GM23338 (cell line): ENCODE measurements around the gene ARL10. TPM values are rescaled to one million over a fixed set of nuclear protein-coding genes. Genes with fewer than 3 reads are reported as not detected.
A peak's percentile ranks its signal among the peaks of the same experiment; 100 is the strongest.

ENCODE experiments used
- ATAC-seq: fragments of 200-7000 bp; cut with Tn5 transposase; 3 replicates; pipeline ENCODE4 v1.9.1; 2020
- DNase-seq: peaks from one replicate; pipeline ENCODE4 v3.0.0-alpha.2; 2015; ENCODE audit warnings: low spot score
- H2AFZ ChIP-seq: fragments of 200-600 bp; sonication (generic); 2 replicates; pipeline ENCODE4 v1.8.0; 2016; ENCODE audit warnings: antibody characterized with exemption, mild to moderate bottlenecking, moderate library complexity
- H3F3A ChIP-seq: fragments of 200-600 bp; sonication (generic); replicated peaks from 2 replicates; pipeline ENCODE4 v1.8.0; 2017; ENCODE audit warnings: antibody characterized with exemption, mixed run types, low read depth
- H3K27ac ChIP-seq: fragments of 200-600 bp; sonication (generic); 2 replicates; pipeline ENCODE4 v1.6.1; 2016; ENCODE audit warnings: low read depth
- H3K27me3 ChIP-seq: fragments of 200-600 bp; sonication (generic); 2 replicates; pipeline ENCODE4 v1.8.0; 2016; ENCODE audit warnings: mild to moderate bottlenecking, mixed run types, moderate library complexity; ENCODE audit not compliant: insufficient read depth
- H3K36me3 ChIP-seq: fragments of 200-600 bp; sonication (generic); 2 replicates; pipeline ENCODE4 v1.8.0; 2016; ENCODE audit warnings: mild to moderate bottlenecking; ENCODE audit not compliant: insufficient read depth
- H3K4me1 ChIP-seq: fragments of 200-600 bp; sonication (generic); 2 replicates; pipeline ENCODE4 v1.8.0; 2016; ENCODE audit warnings: mild to moderate bottlenecking, moderate library complexity; ENCODE audit not compliant: insufficient read depth
- H3K4me2 ChIP-seq: fragments of 200-600 bp; sonication (generic); 2 replicates; pipeline ENCODE4 v1.7.1; 2017; ENCODE audit warnings: mixed run types
- H3K4me3 ChIP-seq: fragments of 200-600 bp; sonication (generic); 2 replicates; pipeline ENCODE4 v1.6.1; 2016; ENCODE audit warnings: mixed run types
- H3K79me2 ChIP-seq: fragments of 200-600 bp; sonication (generic); replicated peaks from 2 replicates; pipeline ENCODE4 v1.8.0; 2017; ENCODE audit warnings: mild to moderate bottlenecking; ENCODE audit not compliant: insufficient read depth
- H3K9me2 ChIP-seq: fragments of 200-600 bp; sonication (generic); 2 replicates; pipeline ENCODE4 v1.8.0; 2017; ENCODE audit not compliant: insufficient read depth
- H4K20me1 ChIP-seq: fragments of 200-600 bp; sonication (generic); replicated peaks from 2 replicates; pipeline ENCODE4 v1.8.0; 2017; ENCODE audit warnings: mild to moderate bottlenecking; ENCODE audit not compliant: insufficient read depth
- H3K27ac Mint-ChIP-seq: 2 replicates; pipeline ENCODE4 v1.8.0; 2020; ENCODE audit warnings: inconsistent platforms, mild to moderate bottlenecking, moderate library complexity, mixed read lengths
- H3K27me3 Mint-ChIP-seq: 3 replicates; pipeline ENCODE4 v1.8.0; 2022; ENCODE audit warnings: low read depth, mild to moderate bottlenecking, moderate library complexity, mixed read lengths, inconsistent platforms; ENCODE audit not compliant: insufficient read depth, poor library complexity
- H3K36me3 Mint-ChIP-seq: 3 replicates; pipeline ENCODE4 v1.8.0; 2021; ENCODE audit warnings: low read depth, mild to moderate bottlenecking, inconsistent platforms, moderate library complexity, mixed read lengths
- H3K4me1 Mint-ChIP-seq: 3 replicates; pipeline ENCODE4 v1.8.0; 2020; ENCODE audit warnings: mild to moderate bottlenecking, inconsistent platforms, mixed read lengths
- H3K4me3 Mint-ChIP-seq: 3 replicates; pipeline ENCODE4 v1.8.0; 2021; ENCODE audit warnings: moderate library complexity, mild to moderate bottlenecking, inconsistent platforms, mixed read lengths
- H3K9me3 Mint-ChIP-seq: 3 replicates; pipeline ENCODE4 v1.8.0; 2020; ENCODE audit warnings: moderate library complexity, mild to moderate bottlenecking, inconsistent platforms, mixed read lengths
- CREB1 ChIP-seq: fragments of 250-450 bp; sonication (Bioruptor Pico); IDR thresholded peaks from 2 replicates; pipeline ENCODE4 v1.5.0; 2020; ENCODE audit warnings: low read depth, mild to moderate bottlenecking, moderate library complexity
- CTCF ChIP-seq, 2 experiments: fragments of 200-600 bp in 1 of 2; sonication (generic) in 1 of 2; conservative IDR thresholded peaks; 2 replicates each; pipeline versions ENCODE4 v1.5.1 to v1.6.1; 2016 to 2017; ENCODE audit warnings: antibody characterized with exemption in 2 of 2, low read depth in 2 of 2, mild to moderate bottlenecking in 2 of 2, moderate library complexity in 1 of 2
- ETS1 ChIP-seq: IDR thresholded peaks from 2 replicates; pipeline ENCODE4 v1.6.1; 2016; ENCODE audit warnings: antibody characterized with exemption
- EZH2 ChIP-seq: fragments of 200-600 bp; sonication (generic); IDR thresholded peaks from one replicate; pipeline ENCODE4 v1.8.0; 2017; ENCODE audit warnings: antibody characterized with exemption, mild to moderate bottlenecking, low read depth; ENCODE audit not compliant: unreplicated experiment
- NANOG ChIP-seq: IDR thresholded peaks from 2 replicates; pipeline ENCODE4 v1.6.1; 2016; ENCODE audit warnings: antibody characterized with exemption, borderline replicate concordance
- POLR2AphosphoS5 ChIP-seq: IDR thresholded peaks from 2 replicates; pipeline ENCODE4 v1.6.1; 2016; ENCODE audit warnings: antibody characterized with exemption, low read depth
- ZNF114 ChIP-seq: fragments of 250-450 bp; sonication (Bioruptor Pico); IDR thresholded peaks from 2 replicates; pipeline ENCODE4 v1.5.0; 2020; ENCODE audit warnings: mild to moderate bottlenecking, moderate library complexity
- ZNF462 ChIP-seq: fragments of 250-450 bp; sonication (Bioruptor Pico); IDR thresholded peaks from 2 replicates; pipeline ENCODE4 v1.5.0; 2020; ENCODE audit warnings: mild to moderate bottlenecking, moderate library complexity
- polyA plus RNA-seq: library from polyadenylated mRNA; unstranded; fragments of >200 nt; fragmentation: Nextera tagmentation; extraction: Ambion mirVana; gene quantifications from 2 replicates; pipeline ENCODE4 v1.2.1, GENCODE V29; 2016
- total RNA-seq: library from RNA; depleted of rRNA; stranded (reverse); fragments of >200 nt; shearing (Covaris generic); gene quantifications from 2 replicates; pipeline ENCODE4 v1.2.3, GENCODE V29; 2014

Gene ARL10
- total and polyA plus RNA-seq, 2 experiments from 2014 or later, result 2.5 to 7.9 TPM

- no peak for TF ChIP-seq NANOG
- TF ChIP-seq ETS1, result peak; percentile 72
- TF ChIP-seq CREB1 (CRISPR knock-in tag), result 0 out of 2 replicates have a peak, but pooled peaks have one; percentile 18
- peak; percentile 99 for TF ChIP-seq POLR2AphosphoS5
Measured at GRCh38 chr5:176361437-176362232, 3.7 kb upstream of the ARL10 start, which contains the start of gene KIAA1191 (continued).

- Mint-ChIP-seq H3K4me3 (peak overlapping the region; percentile 99), H3K9me3 (no peaks in the 10 kb centered on the region), H3K27ac (no peak overlapping the region), H3K4me1 (peaks cover 9% of the 10 kb centered on the region), H3K36me3 (peaks cover 26% of the 10 kb centered on the region), H3K27me3 (peaks cover 40% of the 10 kb centered on the region)
- no peak for ATAC-seq
- H3F3A ChIP-seq, result no peaks in the 10 kb centered on the region
- H3K79me2 ChIP-seq, result peaks cover 40% of the 10 kb centered on the region
- H3K4me2 ChIP-seq, result peak overlapping the region; percentile 94
- no peaks in the 10 kb centered on the region for H3K9me2 ChIP-seq
- no peak for DNase-seq
- peaks cover 50% of the 10 kb centered on the region for H3K27me3 ChIP-seq
- H3K27ac ChIP-seq, result no peak overlapping the region
- TF ChIP-seq EZH2, result no peak
- peaks cover 3% of the 10 kb centered on the region; the same call in 1 of the 2 replicates for H3K4me1 ChIP-seq
- peaks cover 10% of the 10 kb centered on the region; the same call in 1 of the 2 replicates for H3K36me3 ChIP-seq
- peak overlapping the region; percentile 99 for H3K4me3 ChIP-seq
- H4K20me1 ChIP-seq, result peaks cover 17% of the 10 kb centered on the region
- peak overlapping the region; percentile 99 for H2AFZ ChIP-seq
Measured at GRCh38 chr5:176362233-176362490, 3.1 kb upstream of the ARL10 start.

GRCh38 chr5:176364765-176365350 lies 429 bp upstream of the ARL10 start:
- Histone ChIP-seq H4K20me1 (peaks cover 4% of the 10 kb centered on the region), H3K4me3 (peak overlapping the region; percentile 83), H2AFZ (peak overlapping the region; percentile 89), H3K36me3 (no peaks in the 10 kb centered on the region), H3K4me1 (peaks cover 3% of the 10 kb centered on the region; the same call in 1 of the 2 replicates), H3K27me3 (peaks cover 57% of the 10 kb centered on the region), H3K9me2 (no peaks in the 10 kb centered on the region), H3F3A (no peaks in the 10 kb centered on the region), H3K4me2 (peak overlapping the region; percentile 88), H3K27ac (no peak overlapping the region), H3K79me2 (peaks cover 13% of the 10 kb centered on the region)
- no peaks in the 10 kb centered on the region for H3K9me3 Mint-ChIP-seq
- peak overlapping the region; percentile 64 for H3K4me3 Mint-ChIP-seq
- peak; percentile 50 for DNase-seq
- peaks cover 44% of the 10 kb centered on the region for H3K27me3 Mint-ChIP-seq
- H3K27ac Mint-ChIP-seq, result no peak overlapping the region
- H3K4me1 Mint-ChIP-seq, result peaks cover 4% of the 10 kb centered on the region
- H3K36me3 Mint-ChIP-seq, result peaks cover 15% of the 10 kb centered on the region
- no peak; the same call in 2 of the 3 replicates for ATAC-seq
- TF ChIP-seq ZNF114 (CRISPR knock-in tag) (no peak), CTCF (conservative IDR thresholded peaks at IDR 0.05; ENCODE audit: low read depth in 2 of 2) (no peak), CREB1 (CRISPR knock-in tag) (no peak), POLR2AphosphoS5 (no peak), ZNF462 (no peak)
